Mesenchymal stem cell (in vitro differentiated cells and primary cell): ENCODE data around the gene ZFP69B.

Experiments
- DNase-seq: peaks from one replicate; pipeline ENCODE4 v3.0.0-alpha.2; 2013
- H2AFZ ChIP-seq: one replicate; pipeline ENCODE4 v1.6.1; 2013; ENCODE audit warnings: low read depth, mild to moderate bottlenecking, control low read depth, inconsistent platforms, low read length, moderate library complexity
- H2AK5ac ChIP-seq: 2 replicates; pipeline ENCODE4 v1.6.1; 2013; ENCODE audit warnings: low read length, moderate library complexity, mild to moderate bottlenecking, inconsistent platforms; ENCODE audit not compliant: severe bottlenecking
- H2BK120ac ChIP-seq: one replicate; pipeline ENCODE4 v1.6.1; 2013; ENCODE audit warnings: low read depth, mild to moderate bottlenecking, inconsistent platforms, low read length, moderate library complexity
- H2BK12ac ChIP-seq, 2 experiments: one replicate each; pipeline ENCODE4 v1.6.1; 2013; ENCODE audit warnings: inconsistent platforms in 2 of 2, low read length in 2 of 2, mild to moderate bottlenecking in 2 of 2, moderate library complexity in 2 of 2, control low read depth in 1 of 2
- H2BK15ac ChIP-seq: one replicate; pipeline ENCODE4 v1.6.1; 2013; ENCODE audit warnings: mild to moderate bottlenecking, low read depth, inconsistent platforms; ENCODE audit not compliant: poor library complexity, severe bottlenecking
- H2BK5ac ChIP-seq: 2 replicates; pipeline ENCODE4 v1.6.1; 2013; ENCODE audit warnings: low read depth, mild to moderate bottlenecking, low read length, control low read depth, inconsistent platforms; ENCODE audit not compliant: poor library complexity, severe bottlenecking
- H3K14ac ChIP-seq, 2 experiments: one replicate each; pipeline ENCODE4 v1.6.1; 2013; ENCODE audit warnings: inconsistent platforms in 2 of 2, low read length in 2 of 2, control low read depth in 1 of 2, mild to moderate bottlenecking in 1 of 2, moderate library complexity in 1 of 2
- H3K18ac ChIP-seq, 2 experiments: one replicate each; pipeline ENCODE4 v1.6.1; 2013; ENCODE audit warnings: inconsistent platforms in 2 of 2, low read length in 2 of 2, control low read depth in 1 of 2, low read depth in 1 of 2, mild to moderate bottlenecking in 1 of 2
- H3K23ac ChIP-seq, 2 experiments: one replicate each; pipeline ENCODE4 v1.6.1; 2013; ENCODE audit warnings: inconsistent platforms in 2 of 2, low read length in 2 of 2, mild to moderate bottlenecking in 2 of 2, moderate library complexity in 2 of 2, control low read depth in 1 of 2
- H3K27ac ChIP-seq: 2 replicates; pipeline ENCODE4 v1.5.1; 2013; ENCODE audit warnings: mild to moderate bottlenecking, moderate library complexity, low read length, control low read depth, inconsistent platforms; ENCODE audit not compliant: poor library complexity, severe bottlenecking
- H3K27me3 ChIP-seq, 2 experiments: 2 replicates each; pipeline versions ENCODE4 v1.6.1 to v1.7.0; 2013; ENCODE audit warnings: low read length in 2 of 2, mild to moderate bottlenecking in 2 of 2, moderate library complexity in 2 of 2, control low read depth in 1 of 2, inconsistent platforms in 1 of 2; ENCODE audit not compliant: control insufficient read depth in 1 of 2, insufficient read depth in 1 of 2
- H3K36me3 ChIP-seq, 2 experiments: 2 replicates each; pipeline versions ENCODE4 v1.6.1 to v1.7.0; 2013; ENCODE audit warnings: low read length in 2 of 2, control low read depth in 1 of 2, inconsistent platforms in 1 of 2, low read depth in 1 of 2, mild to moderate bottlenecking in 1 of 2; ENCODE audit not compliant: insufficient read depth in 2 of 2, control insufficient read depth in 1 of 2
- H3K4ac ChIP-seq, 2 experiments: one replicate each; pipeline ENCODE4 v1.6.1; 2013; ENCODE audit warnings: inconsistent platforms in 2 of 2, low read length in 2 of 2, mild to moderate bottlenecking in 2 of 2, moderate library complexity in 2 of 2, control low read depth in 1 of 2, low read depth in 1 of 2
- H3K4me1 ChIP-seq: 2 replicates; pipeline ENCODE4 v1.6.1; 2013; ENCODE audit warnings: low read depth, low read length, control low read depth; ENCODE audit not compliant: control insufficient read depth, insufficient read depth
- H3K4me2 ChIP-seq: 2 replicates; pipeline ENCODE4 v1.6.1; 2013; ENCODE audit warnings: low read length, mild to moderate bottlenecking, inconsistent platforms; ENCODE audit not compliant: poor library complexity, severe bottlenecking
- H3K4me3 ChIP-seq, 2 experiments: 2 replicates each; pipeline versions ENCODE4 v1.5.1 to v1.7.0; 2013; ENCODE audit warnings: low read length in 2 of 2, mild to moderate bottlenecking in 2 of 2, control low read depth in 1 of 2, low read depth in 1 of 2; ENCODE audit not compliant: insufficient read depth in 1 of 2
- H3K79me1 ChIP-seq: replicated peaks from 2 replicates; pipeline ENCODE4 v1.6.1; 2013; ENCODE audit warnings: mild to moderate bottlenecking, control low read depth, low read length, inconsistent platforms; ENCODE audit not compliant: poor library complexity, severe bottlenecking
- H3K9ac ChIP-seq: 2 replicates; pipeline ENCODE4 v1.7.0; 2013; ENCODE audit warnings: mild to moderate bottlenecking, low read length, moderate library complexity
- H3K9me3 ChIP-seq: 2 replicates; pipeline ENCODE4 v1.7.0; 2013; ENCODE audit warnings: mild to moderate bottlenecking, low read length; ENCODE audit not compliant: control insufficient read depth
- H4K8ac ChIP-seq: one replicate; pipeline ENCODE4 v1.6.1; 2013; ENCODE audit warnings: inconsistent platforms, mild to moderate bottlenecking, low read length, moderate library complexity
- H4K91ac ChIP-seq: one replicate; pipeline ENCODE4 v1.6.1; 2013; ENCODE audit warnings: mild to moderate bottlenecking, low read length, inconsistent platforms
- WGBS: methylation state at CpG from one replicate; pipeline ENCODE4 v1.1.7; 2013; ENCODE audit warnings: mixed read lengths; 5-methylcytosine and 5-hydroxymethylcytosine counted together

Gene ZFP69B

DNA sequence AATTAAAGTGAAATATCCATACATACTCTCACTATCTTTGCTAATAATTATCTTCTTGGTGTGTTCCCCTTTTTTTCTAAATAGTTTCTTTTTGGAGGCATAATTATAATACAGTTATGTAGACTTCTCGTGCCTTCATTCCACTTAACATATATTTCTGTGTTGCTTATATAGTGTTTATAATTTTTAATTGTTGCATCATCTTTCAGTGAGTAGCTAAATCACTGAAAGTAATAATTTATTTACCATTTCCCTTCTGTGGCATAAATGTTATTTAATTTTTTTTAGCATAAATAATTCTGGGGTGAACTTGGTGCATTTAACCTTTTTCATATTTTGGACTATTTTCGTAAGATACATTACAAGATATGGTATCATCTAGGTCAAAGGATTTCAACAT is 38.4 kb upstream of the ZFP69B start:
- Histone ChIP-seq H3K27me3 (no peaks in the 10 kb centered on the region), H3K9ac (no peak overlapping the region), H2AFZ (no peak overlapping the region)

DNA sequence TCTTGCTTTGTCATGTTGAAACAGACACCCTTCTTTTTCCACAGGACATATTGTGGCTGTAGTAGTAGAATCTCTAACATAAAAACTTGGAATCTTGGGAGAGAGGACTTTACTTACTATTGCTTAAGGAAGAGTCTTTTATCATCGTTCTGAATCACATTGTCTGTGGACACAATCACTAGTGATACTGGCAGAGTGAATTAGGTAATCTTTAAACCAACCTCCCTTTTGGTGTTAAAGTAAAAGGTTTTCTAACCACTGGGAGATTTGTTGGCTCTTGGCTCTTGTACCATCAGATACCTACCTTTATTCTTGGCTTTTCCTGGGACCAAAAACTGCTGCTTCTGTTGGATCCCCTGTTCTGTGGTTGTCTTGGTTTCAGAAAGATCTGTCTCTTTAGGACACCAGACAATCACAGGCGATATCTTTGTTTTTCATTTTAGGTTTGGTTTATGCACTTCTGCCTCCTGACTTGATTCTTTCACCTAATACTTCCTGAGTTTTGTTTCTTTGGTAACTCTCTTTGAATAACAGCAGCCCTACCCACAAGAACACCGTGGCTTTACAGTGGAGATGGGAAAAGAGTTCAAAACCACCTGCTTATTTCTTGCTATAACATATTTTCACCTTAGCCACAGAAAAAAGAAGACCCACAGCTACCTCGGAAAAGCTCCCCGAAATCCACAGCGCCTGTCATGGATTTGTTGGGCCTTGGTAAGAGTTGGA is 36.6 kb upstream of the ZFP69B start:
- 95% methylated on average over 6 of the region's 6 CpGs for WGBS
- no peak overlapping the region for H3K4ac ChIP-seq
- H3K4me3 ChIP-seq, result no peak overlapping the region
- H4K91ac ChIP-seq, result no peak overlapping the region
- H3K14ac ChIP-seq, result no peak overlapping the region
- no peak for DNase-seq
- no peak overlapping the region for H3K23ac ChIP-seq
- no peak overlapping the region for H4K8ac ChIP-seq
- no peaks in the 10 kb centered on the region for H3K27me3 ChIP-seq
- H2AK5ac ChIP-seq, result no peak overlapping the region
- no peak overlapping the region for H2BK5ac ChIP-seq
- H3K79me1 ChIP-seq, result peaks cover 7% of the 10 kb centered on the region
- H3K18ac ChIP-seq, result no peak overlapping the region
- no peak overlapping the region for H3K9ac ChIP-seq
- no peak overlapping the region for H2BK120ac ChIP-seq
- H3K36me3 ChIP-seq, result peaks cover 15 to 79% of the 10 kb centered on the region in 2 experiments
- no peak overlapping the region for H2AFZ ChIP-seq
- H2BK15ac ChIP-seq, result no peak overlapping the region
- no peak overlapping the region for H2BK12ac ChIP-seq
- no peaks in the 10 kb centered on the region for H3K9me3 ChIP-seq
- no peak overlapping the region for H3K27ac ChIP-seq
- H3K4me2 ChIP-seq, result no peak overlapping the region
- H3K4me1 ChIP-seq, result no peaks in the 10 kb centered on the region

More for the DNA sequence above, 38.4 kb upstream of the ZFP69B start:
- Histone ChIP-seq H2BK5ac (no peak overlapping the region), H4K8ac (no peak overlapping the region), H4K91ac (no peak overlapping the region), H3K18ac (no peak overlapping the region), H2BK12ac (no peak overlapping the region), H3K14ac (no peak overlapping the region), H3K4me3 (no peak overlapping the region), H3K36me3 (peaks cover 14 to 65% of the 10 kb centered on the region in 2 experiments), H3K23ac (no peak overlapping the region), H3K27ac (no peak overlapping the region), H2AK5ac (no peak overlapping the region), H3K79me1 (peaks cover 14% of the 10 kb centered on the region), H2BK15ac (no peak overlapping the region), H3K9me3 (no peaks in the 10 kb centered on the region), H2BK120ac (no peak overlapping the region), H3K4me2 (no peak overlapping the region), H3K4me1 (no peaks in the 10 kb centered on the region), H3K4ac (no peak overlapping the region)
- DNase-seq, result no peak
- 100% methylated on average over 1 of the region's 2 CpGs for WGBS

DNA sequence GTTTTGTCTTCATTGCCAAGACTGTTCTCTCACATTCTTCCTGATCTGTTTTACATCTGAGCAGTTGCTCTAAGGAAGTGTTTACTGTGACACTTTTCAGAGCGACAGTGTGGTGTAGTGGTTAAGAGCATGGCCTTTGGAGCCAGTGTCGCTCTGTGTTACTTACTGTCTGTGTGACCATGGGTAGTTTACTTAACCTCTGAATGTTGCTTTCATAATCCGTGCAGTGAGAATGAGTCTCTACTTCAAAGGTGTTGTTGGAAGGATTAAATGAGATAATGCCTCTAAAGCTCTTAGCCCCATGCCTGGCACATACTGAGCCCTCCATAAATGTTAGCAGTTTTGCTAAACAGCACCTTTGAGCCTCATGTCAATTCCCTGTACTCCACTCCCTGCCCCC is 35.9 kb upstream of the ZFP69B start:
- H2BK15ac ChIP-seq, result no peak overlapping the region
- no peak overlapping the region for H3K4me2 ChIP-seq
- H3K27me3 ChIP-seq, result no peaks in the 10 kb centered on the region
- no peak overlapping the region for H2BK5ac ChIP-seq
- no peak overlapping the region for H3K4me3 ChIP-seq
- H3K23ac ChIP-seq, result no peak overlapping the region
- H2AFZ ChIP-seq, result no peak overlapping the region
- no peak overlapping the region for H4K91ac ChIP-seq
- no peak overlapping the region for H3K9ac ChIP-seq
- peaks cover 15 to 76% of the 10 kb centered on the region in 2 experiments for H3K36me3 ChIP-seq
- peaks cover 7% of the 10 kb centered on the region for H3K79me1 ChIP-seq
- no peak for DNase-seq
- 100% methylated on average over 3 of the region's 3 CpGs for WGBS
- no peak overlapping the region for H4K8ac ChIP-seq
- no peaks in the 10 kb centered on the region for H3K9me3 ChIP-seq
- no peak overlapping the region for H2BK12ac ChIP-seq
- no peak overlapping the region for H3K4ac ChIP-seq
- H2BK120ac ChIP-seq, result no peak overlapping the region
- no peak overlapping the region for H3K27ac ChIP-seq
- no peak overlapping the region for H3K14ac ChIP-seq
- no peak overlapping the region for H2AK5ac ChIP-seq
- H3K18ac ChIP-seq, result no peak overlapping the region
- H3K4me1 ChIP-seq, result no peaks in the 10 kb centered on the region

DNA sequence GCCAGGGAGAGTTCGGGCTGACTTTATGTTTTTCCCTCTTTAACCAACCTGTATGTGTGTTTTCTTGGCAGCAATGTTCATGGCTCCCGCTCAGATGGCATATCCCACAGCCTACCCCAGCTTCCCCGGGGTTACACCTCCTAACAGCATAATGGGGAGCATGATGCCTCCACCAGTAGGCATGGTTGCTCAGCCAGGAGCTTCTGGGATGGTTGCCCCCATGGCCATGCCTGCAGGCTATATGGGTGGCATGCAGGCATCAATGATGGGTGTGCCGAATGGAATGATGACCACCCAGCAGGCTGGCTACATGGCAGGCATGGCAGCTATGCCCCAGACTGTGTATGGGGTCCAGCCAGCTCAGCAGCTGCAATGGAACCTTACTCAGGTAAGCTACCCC is 33.6 kb upstream of the ZFP69B start:
- no peaks in the 10 kb centered on the region for H3K27me3 ChIP-seq
- H3K4me3 ChIP-seq, result no peak overlapping the region
- H4K91ac ChIP-seq, result no peak overlapping the region
- no peak overlapping the region for H2AK5ac ChIP-seq
- H3K79me1 ChIP-seq, result peaks cover 5% of the 10 kb centered on the region
- no peak overlapping the region for H3K23ac ChIP-seq
- no peak for DNase-seq
- no peak overlapping the region for H2BK120ac ChIP-seq
- H2BK12ac ChIP-seq, result no peak overlapping the region
- no peaks in the 10 kb centered on the region for H3K4me1 ChIP-seq
- H3K9me3 ChIP-seq, result no peaks in the 10 kb centered on the region
- no peak overlapping the region for H3K27ac ChIP-seq
- no peak overlapping the region for H3K14ac ChIP-seq
- H3K4ac ChIP-seq, result no peak overlapping the region
- no peak overlapping the region for H4K8ac ChIP-seq
- 98% methylated on average over 4 of the region's 4 CpGs for WGBS
- no peak overlapping the region for H2AFZ ChIP-seq
- no peak overlapping the region for H3K18ac ChIP-seq
- H2BK5ac ChIP-seq, result no peak overlapping the region
- H3K4me2 ChIP-seq, result no peak overlapping the region
- H3K36me3 ChIP-seq, result peaks cover 17 to 68% of the 10 kb centered on the region in 2 experiments
- H2BK15ac ChIP-seq, result no peak overlapping the region
- no peak overlapping the region for H3K9ac ChIP-seq
